Activated CD4-positive, alpha-beta T cell treated with anti-CD3 and anti-CD28 coated beads, Interleukin-2, amount 50 U/mL, for 4 hours (primary cell): ENCODE measurements around the gene PARVG.
A peak's percentile ranks its signal among the peaks of the same experiment; 100 is the strongest.

Experiments used
- DNase-seq, 2 experiments: peaks; one replicate each; pipeline ENCODE4 v3.0.0-alpha.2; 2020

Gene PARVG

GRCh38 chr22:44180706-44181032, at the start of gene PARVG:
TSS of gene PARVG (plus strand) at chr22:44180925. CDS start at chr22:44183330, 2,405 bp downstream.
- DNase-seq, result peak in 1 of 2 experiments; percentile 25

GRCh38 chr22:44131412-44131811, 49.3 kb upstream of the PARVG start:
- DNase-seq, result no peak

- DNase-seq, result no peak
Measured at GRCh38 chr22:44131989-44132685, 48.6 kb upstream of the PARVG start.

GRCh38 chr22:44132724-44133123, 48.0 kb upstream of the PARVG start:
- DNase-seq, result no peak

GRCh38 chr22:44133161-44133560, 47.6 kb upstream of the PARVG start:
- no peak for DNase-seq

GRCh38 chr22:44133901-44134571, 46.7 kb upstream of the PARVG start:
- no peak for DNase-seq

GRCh38 chr22:44136112-44136511, 44.6 kb upstream of the PARVG start:
- no peak for DNase-seq

- no peak for DNase-seq
Measured at GRCh38 chr22:44136786-44137185, 43.9 kb upstream of the PARVG start.

GRCh38 chr22:44137415-44137814, 43.3 kb upstream of the PARVG start:
- no peak for DNase-seq

- DNase-seq, result no peak
Measured at GRCh38 chr22:44139773-44140172, 41.0 kb upstream of the PARVG start.

- DNase-seq, result no peak
Measured at GRCh38 chr22:44142421-44143104, 38.2 kb upstream of the PARVG start.

GRCh38 chr22:44143105-44143474, 37.6 kb upstream of the PARVG start:
- no peak for DNase-seq

- DNase-seq, result no peak
Measured at GRCh38 chr22:44143579-44143978, 37.1 kb upstream of the PARVG start.

GRCh38 chr22:44144046-44144569, 36.6 kb upstream of the PARVG start:
- DNase-seq, result no peak

GRCh38 chr22:44145544-44145943, 35.2 kb upstream of the PARVG start:
- DNase-seq, result no peak

GRCh38 chr22:44146088-44146861, 34.5 kb upstream of the PARVG start:
- DNase-seq, result no peak

- DNase-seq, result no peak
Measured at GRCh38 chr22:44147008-44147645, 33.6 kb upstream of the PARVG start.

GRCh38 chr22:44147821-44148574, 32.7 kb upstream of the PARVG start:
- DNase-seq, result no peak

GRCh38 chr22:44151676-44152075, 29.0 kb upstream of the PARVG start:
- no peak for DNase-seq

- DNase-seq, result no peak
Measured at GRCh38 chr22:44153710-44154109, 27.0 kb upstream of the PARVG start.

- no peak for DNase-seq
Measured at GRCh38 chr22:44154436-44154942, 26.2 kb upstream of the PARVG start.

- DNase-seq, result no peak
Measured at GRCh38 chr22:44155115-44155514, 25.6 kb upstream of the PARVG start.
